ENCODE data around the gene RBM12. TPM values are rescaled to one million over a fixed set of nuclear protein-coding genes. Genes with fewer than 3 reads are reported as not detected.

Gene RBM12
- total RNA-seq, 1 experiment from 2014 or later: 100 TPM

- ATAC-seq: no peak
- POLR2A ChIA-PET: no interaction called here
- BruUV-seq (replicated peaks): no TSS peak
- H3K27ac ChIP-seq (ENCODE audit: low read length): no peak overlapping the region
- no peaks in the 10 kb centered on the region for H3K9me3 ChIP-seq (ENCODE audit: control insufficient read depth, insufficient read depth, low read depth, low read length)
- CTCF ChIA-PET: no interaction called here
- in situ Hi-C loops (cut with HindIII; ENCODE audit: low pct_unique_long_range_greater_than_20kb, low sequenced_read_pairs) (no loop called here), intact Hi-C loops (cut with micrococcal nuclease; ENCODE audit: unreplicated experiment) (no loop called here)
- H3K4me3 ChIP-seq (ENCODE audit: low read depth in 2 of 2, low read length in 2 of 2): no peak overlapping the region
- no peaks in the 10 kb centered on the region for H3K27me3 ChIP-seq (ENCODE audit: control insufficient read depth, insufficient read depth, low read length)
- H3K36me3 ChIP-seq (ENCODE audit: control insufficient read depth, insufficient read depth, low read length): no peaks in the 10 kb centered on the region
- no peak for TF ChIP-seq CTCF (IDR thresholded peaks at IDR 0.05)
- H3K4me1 ChIP-seq (ENCODE audit: control insufficient read depth, insufficient read depth, low read length): no peaks in the 10 kb centered on the region
- no peak for DNase-seq (ENCODE audit: low read depth, low spot score)
Observed at GRCh38 chr20:35636095-35636494, 28.6 kb downstream of the RBM12 start.

DNA sequence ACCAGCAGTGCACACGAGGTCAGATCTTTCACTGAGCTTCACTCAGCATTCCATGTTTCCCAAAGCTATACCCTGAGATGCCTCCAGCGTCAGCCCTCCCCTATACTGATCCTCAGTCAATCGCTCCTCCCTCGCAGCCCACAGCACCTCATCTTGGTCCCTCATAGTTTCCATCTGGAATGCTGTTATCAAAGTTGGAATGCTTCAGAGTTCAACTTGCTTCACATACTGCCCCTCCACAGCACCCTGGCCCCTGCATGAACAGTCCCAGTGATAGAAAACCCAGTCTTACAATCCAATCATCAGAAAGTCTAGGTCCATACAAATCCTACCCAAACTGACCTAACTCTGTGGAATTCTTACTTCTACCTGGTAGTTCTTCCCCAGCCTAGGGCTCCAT lies 29.0 kb downstream of the RBM12 start:
- in situ Hi-C loops (cut with HindIII; ENCODE audit: low pct_unique_long_range_greater_than_20kb, low sequenced_read_pairs) (no loop called here), intact Hi-C loops (cut with micrococcal nuclease; ENCODE audit: unreplicated experiment) (no loop called here)
- Histone ChIP-seq H3K9me3 (ENCODE audit: control insufficient read depth, insufficient read depth, low read depth, low read length) (no peaks in the 10 kb centered on the region), H3K4me1 (ENCODE audit: control insufficient read depth, insufficient read depth, low read length) (no peaks in the 10 kb centered on the region), H3K27ac (ENCODE audit: low read length) (no peak overlapping the region), H3K27me3 (ENCODE audit: control insufficient read depth, insufficient read depth, low read length) (no peaks in the 10 kb centered on the region), H3K36me3 (ENCODE audit: control insufficient read depth, insufficient read depth, low read length) (peaks cover 1% of the 10 kb centered on the region; the same call in 1 of the 2 replicates), H3K4me3 (ENCODE audit: low read depth in 2 of 2, low read length in 2 of 2) (no peak overlapping the region)
- no peak for DNase-seq (ENCODE audit: low read depth, low spot score)
- TF ChIP-seq REST (IDR thresholded peaks at IDR 0.05; ENCODE audit: insufficient read depth in 1 of 2, low read depth in 2 of 2, low read length in 1 of 2) (no peak), POLR2AphosphoS5 (IDR thresholded peaks at IDR 0.05; ENCODE audit: low read depth, low read length) (no peak), CTCF (IDR thresholded peaks at IDR 0.05) (no peak)
- POLR2A ChIA-PET: no interaction called here
- CTCF ChIA-PET: no interaction called here
- ATAC-seq: no peak
- no TSS peak for BruUV-seq (replicated peaks)

GRCh38 chr20:35632539-35633115 lies 32.1 kb downstream of the RBM12 start:
- H3K36me3 ChIP-seq (ENCODE audit: control insufficient read depth, insufficient read depth, low read length): peaks cover 8% of the 10 kb centered on the region
- no peak overlapping the region for H3K27ac ChIP-seq (ENCODE audit: low read length)
- H3K4me3 ChIP-seq (ENCODE audit: low read depth in 2 of 2, low read length in 2 of 2): no peak overlapping the region
- in situ Hi-C loops (cut with HindIII; ENCODE audit: low pct_unique_long_range_greater_than_20kb, low sequenced_read_pairs) (no loop called here), intact Hi-C loops (cut with micrococcal nuclease; ENCODE audit: unreplicated experiment) (no loop called here)
- no peaks in the 10 kb centered on the region for H3K9me3 ChIP-seq (ENCODE audit: control insufficient read depth, insufficient read depth, low read depth, low read length)
- BruUV-seq (replicated peaks): no TSS peak
- DNase-seq (ENCODE audit: low read depth, low spot score) (no peak), ATAC-seq (no peak)
- no peaks in the 10 kb centered on the region for H3K4me1 ChIP-seq (ENCODE audit: control insufficient read depth, insufficient read depth, low read length)
- no peak for TF ChIP-seq SIN3A (IDR thresholded peaks at IDR 0.05; ENCODE audit: borderline replicate concordance, insufficient read depth, low read depth, low read length)
- TF ChIP-seq TCF7L2 (IDR thresholded peaks at IDR 0.05; ENCODE audit: low read depth, low read length): no peak
- no peak for TF ChIP-seq CTCF (IDR thresholded peaks at IDR 0.05)
- TF ChIP-seq REST (IDR thresholded peaks at IDR 0.05; ENCODE audit: insufficient read depth in 1 of 2, low read depth in 2 of 2, low read length in 1 of 2): no peak
- TF ChIP-seq POLR2AphosphoS5 (IDR thresholded peaks at IDR 0.05; ENCODE audit: low read depth, low read length): no peak
- ChIA-PET CTCF (no interaction called here), POLR2A (no interaction called here)
- no peaks in the 10 kb centered on the region for H3K27me3 ChIP-seq (ENCODE audit: control insufficient read depth, insufficient read depth, low read length)
